ENCODE results near the gene VWF.

VWF gene

GRCh38 chr12:5969974-5970690 is 154.3 kb downstream of the VWF start:
- Histone ChIP-seq H3K27me3 (ENCODE audit: control insufficient read depth in 1 of 2, insufficient read depth in 2 of 2, low read length in 2 of 2) (no peaks in the 10 kb centered on the region), H3K4me3 (ENCODE audit: low read depth in 1 of 2, low read length in 2 of 2) (no peak overlapping the region), H3K9ac (ENCODE audit: low read length) (no peak overlapping the region), H3K36me3 (ENCODE audit: insufficient read depth, low read length) (no peaks in the 10 kb centered on the region), H3K27ac (ENCODE audit: low read depth, low read length) (no peak overlapping the region), H3K9me3 (ENCODE audit: low read length) (no peaks in the 10 kb centered on the region), H3K4me1 (ENCODE audit: insufficient read depth, low read length) (no peaks in the 10 kb centered on the region)

- Histone ChIP-seq H3K4me3 (ENCODE audit: low read depth in 1 of 2, low read length in 2 of 2) (no peak overlapping the region), H3K36me3 (ENCODE audit: insufficient read depth, low read length) (no peaks in the 10 kb centered on the region), H3K4me1 (ENCODE audit: insufficient read depth, low read length) (no peaks in the 10 kb centered on the region), H3K9me3 (ENCODE audit: low read length) (no peaks in the 10 kb centered on the region), H3K9ac (ENCODE audit: low read length) (no peak overlapping the region), H3K27me3 (ENCODE audit: control insufficient read depth in 1 of 2, insufficient read depth in 2 of 2, low read length in 2 of 2) (no peaks in the 10 kb centered on the region), H3K27ac (ENCODE audit: low read depth, low read length) (no peak overlapping the region)
Measured at GRCh38 chr12:5969156-5969973, 155.1 kb downstream of the VWF start.

GRCh38 chr12:5967645-5968415 is 156.6 kb downstream of the VWF start:
- Histone ChIP-seq H3K4me1 (ENCODE audit: insufficient read depth, low read length) (no peaks in the 10 kb centered on the region), H3K27me3 (ENCODE audit: control insufficient read depth in 1 of 2, insufficient read depth in 2 of 2, low read length in 2 of 2) (no peaks in the 10 kb centered on the region), H3K27ac (ENCODE audit: low read depth, low read length) (no peak overlapping the region), H3K9ac (ENCODE audit: low read length) (no peak overlapping the region), H3K36me3 (ENCODE audit: insufficient read depth, low read length) (no peaks in the 10 kb centered on the region), H3K4me3 (ENCODE audit: low read depth in 1 of 2, low read length in 2 of 2) (no peak overlapping the region), H3K9me3 (ENCODE audit: low read length) (no peaks in the 10 kb centered on the region)

- Histone ChIP-seq H3K27me3 (ENCODE audit: control insufficient read depth in 1 of 2, insufficient read depth in 2 of 2, low read length in 2 of 2) (no peaks in the 10 kb centered on the region), H3K4me3 (ENCODE audit: low read depth in 1 of 2, low read length in 2 of 2) (no peak overlapping the region), H3K4me1 (ENCODE audit: insufficient read depth, low read length) (no peaks in the 10 kb centered on the region), H3K27ac (ENCODE audit: low read depth, low read length) (no peak overlapping the region), H3K9ac (ENCODE audit: low read length) (no peak overlapping the region), H3K36me3 (ENCODE audit: insufficient read depth, low read length) (no peaks in the 10 kb centered on the region), H3K9me3 (ENCODE audit: low read length) (no peaks in the 10 kb centered on the region)
Measured at GRCh38 chr12:5966486-5967095, 157.9 kb downstream of the VWF start.

GRCh38 chr12:5965950-5966383 is 158.5 kb downstream of the VWF start:
- Histone ChIP-seq H3K4me1 (ENCODE audit: insufficient read depth, low read length) (no peaks in the 10 kb centered on the region), H3K36me3 (ENCODE audit: insufficient read depth, low read length) (no peaks in the 10 kb centered on the region), H3K9me3 (ENCODE audit: low read length) (no peaks in the 10 kb centered on the region), H3K27ac (ENCODE audit: low read depth, low read length) (no peak overlapping the region), H3K9ac (ENCODE audit: low read length) (no peak overlapping the region), H3K4me3 (ENCODE audit: low read depth in 1 of 2, low read length in 2 of 2) (no peak overlapping the region), H3K27me3 (ENCODE audit: control insufficient read depth in 1 of 2, insufficient read depth in 2 of 2, low read length in 2 of 2) (no peaks in the 10 kb centered on the region)

- Histone ChIP-seq H3K9ac (ENCODE audit: low read length) (no peak overlapping the region), H3K36me3 (ENCODE audit: insufficient read depth, low read length) (no peaks in the 10 kb centered on the region), H3K27ac (ENCODE audit: low read depth, low read length) (no peak overlapping the region), H3K4me1 (ENCODE audit: insufficient read depth, low read length) (no peaks in the 10 kb centered on the region), H3K27me3 (ENCODE audit: control insufficient read depth in 1 of 2, insufficient read depth in 2 of 2, low read length in 2 of 2) (no peaks in the 10 kb centered on the region), H3K4me3 (ENCODE audit: low read depth in 1 of 2, low read length in 2 of 2) (no peak overlapping the region), H3K9me3 (ENCODE audit: low read length) (no peaks in the 10 kb centered on the region)
Measured at GRCh38 chr12:5964913-5965900, 159.3 kb downstream of the VWF start.

GRCh38 chr12:5963515-5963914 is 161.0 kb downstream of the VWF start:
- no peaks in the 10 kb centered on the region for H3K27me3 ChIP-seq (ENCODE audit: control insufficient read depth in 1 of 2, insufficient read depth in 2 of 2, low read length in 2 of 2)
- H3K9ac ChIP-seq (ENCODE audit: low read length) = no peak overlapping the region
- H3K4me3 ChIP-seq (ENCODE audit: low read depth in 1 of 2, low read length in 2 of 2) = no peak overlapping the region
- H3K36me3 ChIP-seq (ENCODE audit: insufficient read depth, low read length) = no peaks in the 10 kb centered on the region
- H3K4me1 ChIP-seq (ENCODE audit: insufficient read depth, low read length) = no peaks in the 10 kb centered on the region
- no peak overlapping the region for H3K27ac ChIP-seq (ENCODE audit: low read depth, low read length)
- no peaks in the 10 kb centered on the region for H3K9me3 ChIP-seq (ENCODE audit: low read length)

GRCh38 chr12:5960783-5961182 is 163.7 kb downstream of the VWF start:
- Histone ChIP-seq H3K4me3 (ENCODE audit: low read depth in 1 of 2, low read length in 2 of 2) (no peak overlapping the region), H3K27ac (ENCODE audit: low read depth, low read length) (no peak overlapping the region), H3K9ac (ENCODE audit: low read length) (no peak overlapping the region), H3K4me1 (ENCODE audit: insufficient read depth, low read length) (no peaks in the 10 kb centered on the region), H3K36me3 (ENCODE audit: insufficient read depth, low read length) (no peaks in the 10 kb centered on the region), H3K9me3 (ENCODE audit: low read length) (no peaks in the 10 kb centered on the region), H3K27me3 (ENCODE audit: control insufficient read depth in 1 of 2, insufficient read depth in 2 of 2, low read length in 2 of 2) (no peaks in the 10 kb centered on the region)

GRCh38 chr12:5956987-5957386 is 167.5 kb downstream of the VWF start:
- no peaks in the 10 kb centered on the region for H3K36me3 ChIP-seq (ENCODE audit: insufficient read depth, low read length)
- H3K9me3 ChIP-seq (ENCODE audit: low read length) = no peaks in the 10 kb centered on the region
- H3K27me3 ChIP-seq (ENCODE audit: control insufficient read depth in 1 of 2, insufficient read depth in 2 of 2, low read length in 2 of 2) = no peaks in the 10 kb centered on the region
- no peak overlapping the region for H3K27ac ChIP-seq (ENCODE audit: low read depth, low read length)
- H3K4me1 ChIP-seq (ENCODE audit: insufficient read depth, low read length) = no peaks in the 10 kb centered on the region
- H3K4me3 ChIP-seq (ENCODE audit: low read depth in 1 of 2, low read length in 2 of 2) = no peak overlapping the region
- H3K9ac ChIP-seq (ENCODE audit: low read length) = no peak overlapping the region

- no peaks in the 10 kb centered on the region for H3K36me3 ChIP-seq (ENCODE audit: insufficient read depth, low read length)
- H3K27ac ChIP-seq (ENCODE audit: low read depth, low read length) = no peak overlapping the region
- H3K4me3 ChIP-seq (ENCODE audit: low read depth in 1 of 2, low read length in 2 of 2) = no peak overlapping the region
- no peaks in the 10 kb centered on the region for H3K27me3 ChIP-seq (ENCODE audit: control insufficient read depth in 1 of 2, insufficient read depth in 2 of 2, low read length in 2 of 2)
- no peaks in the 10 kb centered on the region for H3K4me1 ChIP-seq (ENCODE audit: insufficient read depth, low read length)
- H3K9ac ChIP-seq (ENCODE audit: low read length) = no peak overlapping the region
- no peaks in the 10 kb centered on the region for H3K9me3 ChIP-seq (ENCODE audit: low read length)
Measured at GRCh38 chr12:5954661-5955060, 169.8 kb downstream of the VWF start.

Data from muscle layer of colon (tissue), 2 donors.